GM23338 (cell line): ENCODE results near the gene FAM76A.
"Not testable (repeated sequence)": the region's sequence is repeated elsewhere in the genome, so short reads cannot be mapped to it uniquely, and the experiment has no call there.

ENCODE experiments used
- CTCF ChIP-seq, 2 experiments: fragments of 200-600 bp in 1 of 2; sonication (generic) in 1 of 2; conservative IDR thresholded peaks; 2 replicates each; pipeline versions ENCODE4 v1.5.1 to v1.6.1; 2016 to 2017; ENCODE audit warnings: antibody characterized with exemption in 2 of 2, low read depth in 2 of 2, mild to moderate bottlenecking in 2 of 2, moderate library complexity in 1 of 2
- POLR2AphosphoS5 ChIP-seq: IDR thresholded peaks from 2 replicates; pipeline ENCODE4 v1.6.1; 2016; ENCODE audit warnings: antibody characterized with exemption, low read depth

- TF ChIP-seq CTCF (conservative IDR thresholded peaks at IDR 0.05; ENCODE audit: low read depth in 2 of 2); POLR2AphosphoS5: not testable (repeated sequence)
These were observed 28.9 kb upstream of the FAM76A start for GRCh38 chr1:27696835-27697234.
